Spinal cord (tissue), 10 donors: ENCODE measurements around the gene PEX5. TPM values are rescaled to one million over a fixed set of nuclear protein-coding genes. Genes with fewer than 3 reads are reported as not detected.
"Not testable (repeated sequence)": the region's sequence is repeated elsewhere in the genome, so short reads cannot be mapped to it uniquely, and the experiment has no call there.

Experiments used
- DNase-seq, 6 donors: peaks; one replicate each; pipeline versions ENCODE4 v3.0.0 to v3.0.0-alpha.2; 2013 to 2015; ENCODE audit warnings: low spot score in 6 of 6, low read depth in 4 of 6
- H3K27ac ChIP-seq: one replicate; pipeline ENCODE4 v1.5.1; 2013; ENCODE audit warnings: low read depth, low read length, control low read depth
- H3K27me3 ChIP-seq: one replicate; pipeline ENCODE4 v1.6.1; 2013; ENCODE audit warnings: low read length; ENCODE audit not compliant: control insufficient read depth, insufficient read depth
- H3K36me3 ChIP-seq: one replicate; pipeline ENCODE4 v1.6.1; 2013; ENCODE audit warnings: low read length; ENCODE audit not compliant: control insufficient read depth, insufficient read depth
- H3K4me1 ChIP-seq: one replicate; pipeline ENCODE4 v1.6.1; 2013; ENCODE audit warnings: low read length; ENCODE audit not compliant: control insufficient read depth, insufficient read depth
- H3K4me3 ChIP-seq: one replicate; pipeline ENCODE4 v1.5.1; 2013; ENCODE audit warnings: low read depth, low read length, control low read depth
- H3K9me3 ChIP-seq: one replicate; pipeline ENCODE4 v1.6.1; 2013; ENCODE audit warnings: low read length; ENCODE audit not compliant: control insufficient read depth, insufficient read depth
- WGBS: methylation state at CpG from one replicate; pipeline ENCODE4 v1.1.5; 2013; ENCODE audit warnings: missing lambda C conversion rate; ENCODE audit not compliant: insufficient coverage; 5-methylcytosine and 5-hydroxymethylcytosine counted together
- polyA plus RNA-seq, 2 donors: library from polyadenylated mRNA; unstranded; fragments of 120-200 nt; gene quantifications; one replicate each; pipeline ENCODE4 v1.2.1, GENCODE V29; 2013; ENCODE audit not compliant: insufficient read length in 2 of 2
- total RNA-seq, 2 donors: library from RNA; depleted of rRNA in 1 of 2; stranded (reverse); fragments of 120-200 nt in 1 of 2; fragments of >200 nt in 1 of 2; gene quantifications; one replicate each; pipeline versions ENCODE4 v1.2.3 to v1.2.4, GENCODE V29; 2013 to 2014
- donor health status: healthy.

The PEX5 gene
- total and polyA plus RNA-seq, 4 donors: 35.2 to 68.5 (median 52.2) TPM

DNA sequence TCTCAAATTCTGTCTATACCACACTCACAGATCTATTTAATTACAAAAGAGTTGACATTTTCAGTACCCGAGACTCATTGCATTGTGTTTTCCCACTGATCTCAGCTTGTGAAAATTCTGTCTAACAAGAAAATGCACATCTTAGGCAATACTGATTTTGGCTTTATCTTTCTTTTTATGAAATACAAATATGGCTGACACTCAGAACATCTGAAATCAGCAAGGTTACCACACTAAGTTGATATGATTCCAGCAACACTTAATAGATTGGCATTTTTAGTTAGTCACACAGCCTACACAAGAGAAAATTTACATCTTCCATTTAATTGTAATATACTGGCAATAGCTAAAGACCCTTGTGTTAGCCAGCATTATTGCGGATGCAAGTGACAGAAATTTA lies 40.3 kb downstream of the PEX5 start:
- H3K27me3 ChIP-seq: no peaks in the 10 kb centered on the region
- H3K9me3 ChIP-seq: no peaks in the 10 kb centered on the region
- H3K4me1 ChIP-seq: no peaks in the 10 kb centered on the region
- no peaks in the 10 kb centered on the region for H3K36me3 ChIP-seq
- H3K4me3 ChIP-seq: no peak overlapping the region
- no peak overlapping the region for H3K27ac ChIP-seq
- DNase-seq: no peak
- no CpG with 5 or more reads among the region's 2 CpGs for WGBS

DNA sequence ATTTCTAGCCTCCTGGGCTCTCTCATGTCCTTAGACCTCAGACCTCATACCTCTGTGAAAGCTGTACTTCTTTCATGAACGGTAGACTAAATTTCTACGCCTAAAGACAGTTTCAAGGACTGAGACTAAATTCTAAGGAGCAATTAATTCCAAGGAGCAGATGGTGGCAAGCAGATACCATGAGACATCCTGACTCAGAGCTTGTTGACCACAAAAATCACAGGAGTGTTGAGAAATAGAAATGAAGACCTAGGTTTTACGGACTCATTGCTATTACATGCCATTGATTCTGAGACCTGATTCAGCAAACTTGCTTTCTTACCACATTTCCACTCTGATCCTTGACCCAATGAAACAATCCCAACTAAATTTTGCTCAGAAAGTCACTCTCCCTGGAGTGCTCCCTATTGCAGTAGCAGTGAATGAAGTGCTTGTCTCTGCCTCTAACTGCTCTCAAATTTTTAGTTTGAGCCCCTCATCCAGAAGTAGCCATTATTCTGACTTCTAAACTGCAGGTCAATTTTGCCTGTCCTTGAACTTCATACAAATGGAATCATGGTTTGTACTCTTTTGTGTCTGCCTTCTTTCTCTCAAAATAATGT lies 52.0 kb downstream of the PEX5 start:
- H3K36me3 ChIP-seq: no peaks in the 10 kb centered on the region
- no peak for DNase-seq
- 83% methylated on average over 1 of the region's 3 CpGs for WGBS
- H3K27ac ChIP-seq: no peak overlapping the region
- no peaks in the 10 kb centered on the region for H3K9me3 ChIP-seq
- no peak overlapping the region for H3K4me3 ChIP-seq
- no peaks in the 10 kb centered on the region for H3K4me1 ChIP-seq
- no peaks in the 10 kb centered on the region for H3K27me3 ChIP-seq

DNA sequence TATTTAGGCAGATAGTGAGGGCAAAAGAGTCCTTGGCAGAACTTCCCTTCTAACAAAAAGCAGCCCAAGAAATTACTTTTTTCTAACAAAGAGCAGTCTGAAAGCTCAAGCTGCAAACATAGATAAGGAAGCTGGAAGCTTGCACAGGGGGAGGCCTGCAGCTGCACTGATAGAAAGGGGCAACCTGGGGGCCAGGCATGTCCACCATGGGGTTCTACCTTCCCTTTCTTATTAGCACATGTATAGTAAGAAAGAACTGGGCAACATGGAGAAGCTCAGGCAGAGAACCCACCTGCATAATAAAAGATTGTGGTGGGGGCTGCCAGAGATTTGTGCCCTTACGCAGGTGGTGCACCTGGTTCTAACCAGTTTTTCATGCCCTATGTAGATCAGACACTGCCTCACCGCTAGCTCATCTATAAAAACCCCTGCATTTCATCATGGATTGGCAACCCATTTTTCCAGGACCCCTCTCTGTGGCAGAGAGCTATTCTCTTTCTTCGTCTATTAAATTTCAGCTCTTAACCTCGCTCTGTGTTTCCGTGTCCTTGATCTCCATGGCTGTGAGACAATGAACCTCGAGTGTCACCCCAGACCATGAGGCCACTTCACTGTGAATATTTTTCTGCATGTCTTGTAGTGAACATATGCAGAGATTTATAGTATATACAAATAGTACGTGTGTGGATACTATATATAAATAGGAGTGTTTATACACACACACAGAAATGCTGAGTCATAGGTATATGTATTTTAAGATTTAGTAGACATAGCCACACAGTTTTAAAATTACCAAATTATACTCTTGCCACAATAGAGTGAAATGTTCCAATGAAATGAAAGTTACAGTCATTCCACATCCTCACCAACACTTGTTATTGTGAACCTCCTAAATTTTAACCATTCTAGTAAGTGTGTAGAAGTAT lies 53.0 kb downstream of the PEX5 start:
- WGBS: 95% methylated on average over 3 of the region's 7 CpGs
- no peaks in the 10 kb centered on the region for H3K36me3 ChIP-seq
- no peaks in the 10 kb centered on the region for H3K9me3 ChIP-seq
- no peak for DNase-seq
- no peak overlapping the region for H3K27ac ChIP-seq
- H3K4me1 ChIP-seq: no peaks in the 10 kb centered on the region
- H3K4me3 ChIP-seq: no peak overlapping the region
- H3K27me3 ChIP-seq: no peaks in the 10 kb centered on the region

DNA sequence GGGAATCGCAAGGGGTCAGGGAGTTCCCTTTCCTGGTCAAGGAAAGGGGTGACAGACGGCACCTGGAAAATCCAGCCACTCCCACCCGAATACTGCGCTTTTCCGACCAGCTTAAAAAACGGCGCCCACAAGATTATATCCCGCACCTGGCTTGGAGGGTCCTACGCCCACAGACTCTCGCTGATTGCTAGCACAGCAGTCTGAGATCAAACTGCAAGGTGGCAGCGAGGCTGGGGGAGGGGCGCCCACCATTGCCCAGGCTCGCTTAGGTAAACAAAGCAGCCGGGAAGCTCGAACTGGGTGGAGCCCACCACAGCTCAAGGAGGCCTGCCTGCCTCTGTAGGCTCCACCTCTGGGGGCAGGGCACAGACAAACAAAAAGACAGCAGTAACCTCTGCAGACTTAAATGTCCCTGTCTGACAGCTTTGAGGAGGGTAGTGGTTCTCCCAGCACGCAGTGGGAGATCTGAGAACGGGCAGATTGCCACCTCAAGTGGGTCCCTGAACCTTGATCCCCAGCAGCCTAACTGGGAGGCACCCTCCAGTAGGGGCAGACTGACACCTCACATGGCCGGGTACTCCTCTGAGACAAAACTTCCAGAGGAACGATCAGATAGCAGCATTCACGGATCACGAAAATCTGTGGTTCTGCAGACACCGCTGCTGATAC lies 62.0 kb downstream of the PEX5 start:
- H3K27ac ChIP-seq, H3K4me1 ChIP-seq, H3K27me3 ChIP-seq, H3K36me3 ChIP-seq, H3K4me3 ChIP-seq, DNase-seq, H3K9me3 ChIP-seq: not testable (repeated sequence)
- 85% methylated on average over 14 of the region's 22 CpGs for WGBS

DNA sequence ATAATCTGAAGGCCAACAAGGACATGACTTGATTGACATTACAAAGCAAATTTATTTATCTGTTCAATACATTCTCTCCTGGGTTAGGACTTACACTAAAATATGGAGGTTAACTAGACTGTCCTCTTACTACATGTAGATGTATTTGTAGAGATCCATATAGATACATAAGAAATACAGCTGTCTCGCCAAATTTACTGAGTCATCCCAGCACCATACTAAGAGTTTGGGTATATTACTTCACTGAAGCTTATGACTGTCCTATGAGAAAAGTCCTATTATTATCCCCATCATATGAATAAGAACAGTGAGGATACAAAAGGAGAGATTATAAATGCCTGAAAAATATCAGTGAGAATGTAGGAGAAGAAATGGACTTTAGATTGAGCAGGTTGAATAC lies 69.6 kb downstream of the PEX5 start:
- Histone ChIP-seq H3K27me3 (no peaks in the 10 kb centered on the region), H3K36me3 (no peaks in the 10 kb centered on the region), H3K27ac (no peak overlapping the region), H3K4me3 (no peak overlapping the region), H3K9me3 (no peaks in the 10 kb centered on the region), H3K4me1 (no peaks in the 10 kb centered on the region)
- WGBS: no CpG with 5 or more reads among the region's 1 CpG
- DNase-seq: no peak

Other genes with a start within 250 kb of the PEX5 start
- not detected for gene RNU7-1, start 245.9 kb upstream of the PEX5 start, total RNA-seq
- gene RNU7-1, start 245.9 kb upstream of the PEX5 start, polyA plus RNA-seq: 10 to 100 TPM; 16.2 to 21.9 TPM
- 100 to 1,000 TPM; 108 to 376 TPM for gene C12orf57, start 245.7 kb upstream of the PEX5 start, total RNA-seq
- gene C12orf57, start 245.7 kb upstream of the PEX5 start, polyA plus RNA-seq: 100 to 1,000 TPM; 220 to 243 TPM
- gene PTPN6, start 238.3 kb upstream of the PEX5 start, total RNA-seq: 1 to 10 TPM; 8.4 to 9.3 TPM
- 1 to 10 TPM; 5.7 to 7.9 TPM for gene PTPN6, start 238.3 kb upstream of the PEX5 start, polyA plus RNA-seq
- 100 to 1,000 TPM in 1 of 2 donors, 10 to 100 TPM in 1; 88.4 to 226 TPM for gene PHB2, start 219.0 kb upstream of the PEX5 start, total RNA-seq
- 100 to 1,000 TPM; 174 to 185 TPM for gene PHB2, start 219.0 kb upstream of the PEX5 start, polyA plus RNA-seq
- gene EMG1, start 218.8 kb upstream of the PEX5 start, total RNA-seq: 10 to 100 TPM; 18.9 to 43.1 TPM
- gene EMG1, start 218.8 kb upstream of the PEX5 start, polyA plus RNA-seq: 10 to 100 TPM; 30.1 to 33.3 TPM
- gene LPCAT3, start 171.2 kb upstream of the PEX5 start, total RNA-seq: 10 to 100 TPM; 12.7 to 20.4 TPM
- gene LPCAT3, start 171.2 kb upstream of the PEX5 start, polyA plus RNA-seq: 10 to 100 TPM; 35.5 to 42.3 TPM
- gene C1S, start 129.0 kb upstream of the PEX5 start, total RNA-seq: 100 to 1,000 TPM in 1 of 2 donors, 10 to 100 TPM in 1; 77.6 to 122 TPM
- gene C1S, start 129.0 kb upstream of the PEX5 start, polyA plus RNA-seq: 10 to 100 TPM; 19.1 to 41.3 TPM
- gene C1R, start 97.2 kb upstream of the PEX5 start, total RNA-seq: 10 to 100 TPM; 41.8 to 83.1 TPM
- 10 to 100 TPM; 18.7 to 31.7 TPM for gene C1R, start 97.2 kb upstream of the PEX5 start, polyA plus RNA-seq
- 10 to 100 TPM in 1 of 2 donors, 1 to 10 TPM in 1; 8.0 to 22.6 TPM for gene C1RL, start 80.5 kb upstream of the PEX5 start, total RNA-seq
- 10 to 100 TPM in 1 of 2 donors, 1 to 10 TPM in 1; 9.4 to 11.4 TPM for gene C1RL, start 80.5 kb upstream of the PEX5 start, polyA plus RNA-seq
- 1 to 10 TPM in 1 of 2 donors, under 1 TPM in 1; 0.20 to 1.0 TPM for gene RBP5, start 60.8 kb upstream of the PEX5 start, total RNA-seq
- 1 to 10 TPM; 3.2 to 5.1 TPM for gene RBP5, start 60.8 kb upstream of the PEX5 start, polyA plus RNA-seq
- 100 to 1,000 TPM in 1 of 2 donors, 10 to 100 TPM in 1; 33.9 to 215 TPM for gene CLSTN3, start 59.3 kb upstream of the PEX5 start, total RNA-seq
- gene CLSTN3, start 59.3 kb upstream of the PEX5 start, polyA plus RNA-seq: 100 to 1,000 TPM; 160 to 188 TPM
- gene ACSM4, start 114.4 kb downstream of the PEX5 start, total RNA-seq: not detected
- gene ACSM4, start 114.4 kb downstream of the PEX5 start, polyA plus RNA-seq: under 1 TPM in 1 of 2 donors, not detected in 1; 0.12 TPM